ENCODE measurements around the gene ST3GAL3.

DNA sequence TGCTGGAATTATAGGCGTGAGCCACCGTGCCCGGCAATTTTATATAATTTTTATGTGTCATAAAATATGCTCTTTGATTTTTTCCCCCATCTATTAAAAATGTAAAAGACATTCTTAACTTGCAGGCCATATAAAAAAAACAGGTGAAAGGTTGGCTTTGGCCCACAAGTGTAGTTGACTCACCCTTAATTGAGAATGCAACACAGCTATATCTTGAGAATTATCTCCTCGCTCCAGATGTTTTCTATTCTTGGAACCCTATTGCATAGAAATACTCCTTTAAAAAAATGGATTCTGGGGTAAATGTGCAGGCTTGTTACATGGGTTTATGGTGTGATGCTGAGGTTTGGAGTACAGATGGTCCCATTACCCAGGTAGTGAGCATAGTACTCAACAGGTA is 112.0 kb downstream of the ST3GAL3 start:
- TF ChIP-seq, protein P1, sequence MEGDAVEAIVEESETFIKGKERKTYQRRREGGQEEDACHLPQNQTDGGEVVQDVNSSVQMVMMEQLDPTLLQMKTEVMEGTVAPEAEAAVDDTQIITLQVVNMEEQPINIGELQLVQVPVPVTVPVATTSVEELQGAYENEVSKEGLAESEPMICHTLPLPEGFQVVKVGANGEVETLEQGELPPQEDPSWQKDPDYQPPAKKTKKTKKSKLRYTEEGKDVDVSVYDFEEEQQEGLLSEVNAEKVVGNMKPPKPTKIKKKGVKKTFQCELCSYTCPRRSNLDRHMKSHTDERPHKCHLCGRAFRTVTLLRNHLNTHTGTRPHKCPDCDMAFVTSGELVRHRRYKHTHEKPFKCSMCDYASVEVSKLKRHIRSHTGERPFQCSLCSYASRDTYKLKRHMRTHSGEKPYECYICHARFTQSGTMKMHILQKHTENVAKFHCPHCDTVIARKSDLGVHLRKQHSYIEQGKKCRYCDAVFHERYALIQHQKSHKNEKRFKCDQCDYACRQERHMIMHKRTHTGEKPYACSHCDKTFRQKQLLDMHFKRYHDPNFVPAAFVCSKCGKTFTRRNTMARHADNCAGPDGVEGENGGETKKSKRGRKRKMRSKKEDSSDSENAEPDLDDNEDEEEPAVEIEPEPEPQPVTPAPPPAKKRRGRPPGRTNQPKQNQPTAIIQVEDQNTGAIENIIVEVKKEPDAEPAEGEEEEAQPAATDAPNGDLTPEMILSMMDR (IDR thresholded peaks at IDR 0.05; ENCODE audit: low read depth, low read length), result no peak
- TF ChIP-seq POLR2A (IDR thresholded peaks at IDR 0.05; ENCODE audit: extremely low read depth, insufficient read length) (no peak), MYC (IDR thresholded peaks at IDR 0.05; ENCODE audit: low read depth, low read length) (no peak)

Data from NB4 (cell line).